ENCODE results near the gene HEG1. TPM values are rescaled to one million over a fixed set of nuclear protein-coding genes. Genes with fewer than 3 reads are reported as not detected.

The HEG1 gene
- total and polyA plus RNA-seq, 2 of the 13 experiments (the other 11 are each of a cell fraction or from before 2014, with no cell fraction given), result 10.7 to 18.2 TPM

GRCh38 chr3:125062904-125063618, 7.3 kb upstream of the HEG1 start (continued):
- TF ChIP-seq HNF1A (IDR thresholded peaks at IDR 0.05; ENCODE audit: low read depth) (peak; percentile 47; the same call in 1 of the 2 replicates), HNF1A (CRISPR knock-in tag; IDR thresholded peaks at IDR 0.05; ENCODE audit: borderline replicate concordance) (no peak), ZMYM2 (CRISPR knock-in tag; IDR thresholded peaks at IDR 0.05) (0 out of 2 replicates have a peak, but pooled peaks have one; percentile 28), ZNF337 (CRISPR knock-in tag; IDR thresholded peaks at IDR 0.05; ENCODE audit: borderline replicate concordance, low read depth) (no peak), ZNF501 (CRISPR knock-in tag; IDR thresholded peaks at IDR 0.05) (peak; percentile 64; the same call in 1 of the 2 replicates), RBAK (CRISPR knock-in tag; IDR thresholded peaks at IDR 0.05) (peak; percentile 40; the same call in 1 of the 2 replicates), ARID3A (IDR thresholded peaks at IDR 0.05; ENCODE audit: low read depth, low read length) (peak; percentile 56), LBX2 (CRISPR knock-in tag; IDR thresholded peaks at IDR 0.05; ENCODE audit: borderline replicate concordance) (no peak), TCF7L2 (IDR thresholded peaks at IDR 0.05; ENCODE audit: low read depth, low read length) (0 out of 2 replicates have a peak, but pooled peaks have one; percentile 32), ZNF646 (CRISPR knock-in tag; IDR thresholded peaks at IDR 0.05) (peak; percentile 31; the same call in 1 of the 2 replicates), SP4 (CRISPR knock-in tag; IDR thresholded peaks at IDR 0.05) (0 out of 2 replicates have a peak, but pooled peaks have one; percentile 20), IKZF5 (CRISPR knock-in tag; IDR thresholded peaks at IDR 0.05) (peak; percentile 50; the same call in 1 of the 2 replicates), GATA4 (IDR thresholded peaks at IDR 0.05; ENCODE audit: borderline replicate concordance, low read depth) (peak; percentile 90; the same call in 1 of the 2 replicates), FOXA3 (CRISPR knock-in tag; IDR thresholded peaks at IDR 0.05) (peak; percentile 77)

Measured in HepG2 (cell line).